Activated T-helper 9 cell treated with anti-CD3 and anti-CD28 coated beads, Interleukin-2, amount 50 U/mL, for 16 hours (primary cell): Measurements from ENCODE around the gene CORO7.
A peak's percentile ranks its signal among the peaks of the same experiment; 100 is the strongest.
"Not testable (repeated sequence)": the region's sequence is repeated elsewhere in the genome, so short reads cannot be mapped to it uniquely, and the experiment has no call there.

Experiments
- DNase-seq: peaks from one replicate; pipeline ENCODE4 v3.0.0-alpha.2; 2020; ENCODE audit warnings: low read depth

The CORO7 gene

DNA sequence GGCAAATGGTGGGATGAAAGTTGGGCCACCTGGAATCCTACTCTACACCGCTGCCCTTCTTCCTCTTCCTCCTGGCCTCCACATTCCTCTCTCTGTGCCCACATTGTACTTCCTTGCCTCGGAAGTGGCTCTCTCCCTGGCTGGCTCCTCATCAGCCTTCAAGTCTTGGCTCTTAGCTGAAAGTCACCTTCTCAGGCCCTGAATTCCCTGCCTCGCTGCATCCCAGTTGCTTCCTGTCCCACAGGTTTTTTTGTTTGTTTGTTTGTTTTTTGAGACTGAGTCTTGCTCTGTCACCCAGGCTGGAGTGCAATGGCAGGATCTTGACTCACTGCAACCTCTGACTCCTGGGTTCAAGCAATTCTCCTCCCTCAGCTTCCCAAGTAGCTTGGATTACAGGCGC is 62.7 kb downstream of the CORO7 start:
- DNase-seq: no peak

GRCh38 chr16:4352843-4353242 is 63.6 kb downstream of the CORO7 start:
- DNase-seq: no peak

- no peak for DNase-seq
Measured at GRCh38 chr16:4351880-4352279, 64.5 kb downstream of the CORO7 start.

DNA sequence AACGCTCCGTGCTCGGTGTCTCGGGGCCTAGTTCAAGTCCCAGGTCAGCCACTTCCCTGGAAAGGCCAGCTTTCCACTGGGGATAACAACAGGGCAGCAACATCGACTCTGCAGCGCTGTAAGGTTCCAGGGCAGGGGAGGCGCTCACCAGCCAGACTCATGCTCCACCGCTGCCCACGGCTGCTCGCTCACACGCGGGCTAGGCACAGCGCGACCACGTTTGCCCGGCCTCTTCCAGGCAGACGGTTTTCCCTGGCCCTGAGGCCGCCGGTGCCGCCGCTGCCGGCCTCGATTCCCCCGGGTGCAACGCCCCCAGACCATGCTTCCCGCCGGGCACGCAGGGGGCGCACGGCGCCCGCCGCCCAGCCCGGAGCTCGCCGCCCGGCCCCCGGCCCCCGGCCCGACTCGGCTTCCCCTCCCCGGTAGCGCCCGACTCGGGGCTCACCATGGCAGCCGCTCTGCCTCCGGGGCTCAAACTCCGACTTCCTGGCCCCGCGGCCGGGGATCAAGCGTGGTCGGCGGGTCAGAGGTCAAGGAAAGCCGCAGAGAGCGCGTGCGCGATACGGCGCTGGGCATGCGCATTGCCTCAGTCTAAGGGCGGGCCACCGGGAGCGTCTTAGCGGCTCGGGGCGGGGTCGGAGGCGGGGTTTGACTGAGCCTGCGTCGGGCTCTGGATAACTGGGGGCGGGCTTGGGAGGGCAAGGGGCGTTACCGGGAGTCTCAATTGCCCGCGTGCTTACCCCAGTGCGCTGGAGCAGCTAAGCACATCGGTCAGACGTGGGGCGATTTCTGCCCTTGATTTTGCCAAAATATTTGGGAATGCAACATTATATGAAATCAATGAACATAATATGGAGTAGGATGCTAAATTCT is 65.4 kb downstream of the CORO7 start, which contains the start of gene PAM16:
Gene PAM16, minus strand, starts transcription at position 535 of the 873 bp plus-strand sequence. Its CDS starts 87 bp downstream, at position 448.
- DNase-seq: peak; percentile 97

DNA sequence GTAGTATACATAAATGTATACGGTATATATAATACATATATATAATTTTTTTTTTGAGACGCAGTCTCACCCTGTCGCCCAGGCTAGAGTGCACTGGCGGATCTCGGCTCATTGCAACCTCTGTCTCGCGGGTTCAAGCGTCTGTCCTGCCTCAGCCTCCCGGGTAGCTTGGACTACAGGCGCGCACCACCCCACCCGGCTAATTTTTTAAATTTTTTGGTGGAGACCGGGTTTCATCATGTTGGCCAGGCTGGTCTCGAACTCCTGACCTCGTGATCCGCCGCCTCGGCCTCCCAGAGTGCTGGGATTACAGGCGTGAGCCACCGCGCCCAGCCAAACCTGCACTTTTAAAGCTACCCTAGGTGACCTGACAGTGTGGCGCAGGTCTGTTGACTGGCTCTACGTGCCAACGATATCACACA is 66.0 kb downstream of the CORO7 start:
- no peak for DNase-seq

GRCh38 chr16:4349332-4349731 is 67.1 kb downstream of the CORO7 start:
- no peak for DNase-seq

- no peak for DNase-seq
Measured at GRCh38 chr16:4347765-4348509, 68.5 kb downstream of the CORO7 start.

GRCh38 chr16:4347010-4347409 is 69.4 kb downstream of the CORO7 start:
- no peak for DNase-seq

- no peak for DNase-seq
Measured at GRCh38 chr16:4345836-4346781, 70.3 kb downstream of the CORO7 start.

DNA sequence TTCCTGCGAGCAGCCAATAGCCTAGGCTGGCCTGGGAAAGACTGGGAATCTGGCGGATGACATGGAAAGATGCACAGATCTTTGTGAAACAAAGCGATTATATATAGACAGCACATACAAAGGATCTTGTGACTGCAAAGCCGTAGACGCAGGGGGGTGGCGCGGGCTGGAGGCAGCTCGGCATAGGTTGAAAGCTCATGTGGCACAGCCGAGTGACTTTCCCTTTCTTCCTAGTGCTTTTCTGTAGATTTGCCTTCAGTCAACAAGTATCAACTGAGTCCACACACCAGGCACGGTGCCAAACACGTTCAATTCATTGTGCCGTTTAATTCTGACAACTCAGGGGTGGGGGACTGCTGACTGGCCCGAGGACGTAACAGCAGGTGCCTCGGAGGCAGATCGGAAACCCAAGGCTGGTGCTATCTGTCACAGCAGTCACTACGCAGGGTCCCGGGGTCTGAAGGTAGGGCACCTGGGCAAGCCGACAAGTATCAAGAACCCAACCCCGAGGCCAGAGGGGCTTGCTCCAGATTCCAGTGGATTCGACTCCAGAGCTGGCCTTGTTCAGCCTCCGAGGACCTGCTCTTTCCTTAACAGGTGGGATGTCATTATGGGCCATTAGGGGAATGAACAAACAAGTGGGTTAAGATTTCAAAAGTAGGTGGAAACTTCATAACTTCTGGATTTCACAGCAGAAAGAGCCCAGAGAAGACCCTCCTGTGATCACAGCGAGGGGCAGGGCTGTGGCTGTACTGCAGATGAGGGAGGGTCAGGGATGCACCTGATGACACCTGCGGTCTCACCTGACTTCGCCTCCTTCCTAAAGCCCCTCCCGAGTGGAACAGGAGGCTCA is 71.2 kb downstream of the CORO7 start:
- DNase-seq: no peak

DNA sequence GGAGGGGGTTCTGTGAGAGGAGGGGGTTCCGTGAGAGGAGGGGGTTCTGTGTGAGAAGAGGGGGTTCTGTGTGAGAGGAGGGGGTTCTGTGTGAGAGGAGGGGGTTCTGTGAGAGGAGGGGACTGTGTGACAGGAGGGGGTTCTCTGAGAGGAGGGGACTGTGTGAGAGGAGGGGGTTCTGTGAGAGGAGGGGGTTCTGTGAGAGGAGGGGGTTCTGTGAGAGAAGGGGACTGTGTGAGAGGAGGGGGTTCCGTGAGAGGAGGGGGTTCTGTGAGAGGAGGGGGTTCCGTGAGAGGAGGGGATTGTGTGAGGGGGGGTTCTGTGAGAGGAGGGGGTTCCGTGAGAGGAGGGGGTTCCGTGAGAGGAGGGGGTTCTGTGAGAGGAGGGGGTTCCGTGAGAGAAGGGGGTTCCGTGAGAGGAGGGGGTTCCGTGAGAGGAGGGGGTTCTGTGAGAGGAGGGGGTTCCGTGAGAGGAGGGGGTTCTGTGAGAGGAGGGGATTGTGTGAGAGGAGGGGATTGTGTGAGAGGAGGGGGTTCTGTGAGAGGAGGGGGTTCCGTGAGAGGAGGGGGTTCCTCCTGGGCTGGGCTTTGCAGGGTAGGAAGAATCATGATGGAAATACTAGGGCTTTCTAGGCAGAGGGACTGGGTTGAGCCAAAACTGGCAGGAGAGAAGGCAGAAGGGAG is 72.0 kb downstream of the CORO7 start:
- DNase-seq: not testable (repeated sequence)

GRCh38 chr16:4342866-4343744 is 73.3 kb downstream of the CORO7 start:
- DNase-seq: no peak

DNA sequence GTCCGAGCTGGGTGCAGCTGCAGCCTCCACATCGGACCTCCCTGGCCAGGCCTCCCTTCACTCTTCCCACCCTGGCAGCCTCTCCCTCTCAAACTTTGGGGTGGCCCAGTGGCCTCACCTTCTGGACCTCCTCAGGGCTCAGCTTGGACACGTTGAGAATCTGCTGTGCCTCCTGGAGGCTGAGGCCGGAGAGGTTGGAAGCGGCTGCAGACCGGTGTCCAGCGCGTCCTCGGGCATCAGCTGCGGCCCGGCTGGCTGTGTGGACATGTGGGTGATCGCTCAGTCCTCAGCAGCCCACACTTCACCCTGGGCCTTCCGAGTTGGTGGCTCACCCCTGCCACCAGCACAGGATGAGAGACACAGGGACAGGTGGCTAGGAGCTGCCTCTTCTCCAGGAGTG is 75.1 kb downstream of the CORO7 start:
- no peak for DNase-seq

GRCh38 chr16:4340443-4340842 is 76.0 kb downstream of the CORO7 start:
- DNase-seq: no peak

GRCh38 chr16:4339909-4340308 is 76.5 kb downstream of the CORO7 start:
- no peak for DNase-seq

DNA sequence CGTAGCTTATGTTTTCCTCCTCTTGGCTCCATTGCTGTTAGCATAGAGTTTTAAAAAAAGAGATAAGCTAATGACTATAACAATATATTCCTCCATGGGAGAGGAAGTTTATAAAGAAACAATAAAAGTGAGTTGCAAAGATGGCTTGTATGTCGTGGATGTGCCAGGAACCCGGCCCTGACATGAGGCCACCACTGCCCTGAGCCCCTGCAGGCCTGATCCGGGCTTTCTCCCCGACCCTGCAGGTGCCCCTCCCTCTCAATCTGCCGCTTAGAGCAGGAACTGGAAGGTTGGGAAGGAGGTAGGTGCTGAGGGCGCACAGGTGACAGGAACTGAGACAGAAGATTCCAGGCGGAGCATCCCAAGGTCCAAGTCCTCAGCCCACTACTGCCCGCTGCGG is 76.9 kb downstream of the CORO7 start:
- no peak for DNase-seq

GRCh38 chr16:4338712-4339299 is 77.6 kb downstream of the CORO7 start:
- no peak for DNase-seq

DNA sequence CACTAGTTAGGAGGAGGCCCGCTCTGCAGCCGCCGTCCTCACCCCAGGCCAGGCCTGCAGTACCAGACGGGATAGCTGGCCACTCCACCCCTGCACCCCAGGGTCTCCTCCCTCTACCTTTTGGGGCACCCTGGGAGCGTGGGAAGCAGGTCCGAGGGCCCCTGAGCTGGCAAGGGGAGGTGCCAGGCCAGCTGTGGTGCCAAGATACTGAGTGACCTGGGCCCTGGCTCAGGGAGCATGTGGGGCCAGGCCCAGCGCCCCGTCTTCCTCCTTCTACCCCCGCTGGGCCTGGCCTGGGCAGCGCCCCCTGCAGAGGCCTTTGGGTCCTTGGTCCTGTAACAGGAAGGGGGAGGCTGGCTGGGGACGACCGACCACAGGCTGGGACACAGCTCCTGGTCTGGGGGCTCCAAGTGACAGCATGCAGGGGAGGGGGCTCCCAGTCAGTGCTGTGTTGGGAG is 78.2 kb downstream of the CORO7 start:
- no peak for DNase-seq

DNA sequence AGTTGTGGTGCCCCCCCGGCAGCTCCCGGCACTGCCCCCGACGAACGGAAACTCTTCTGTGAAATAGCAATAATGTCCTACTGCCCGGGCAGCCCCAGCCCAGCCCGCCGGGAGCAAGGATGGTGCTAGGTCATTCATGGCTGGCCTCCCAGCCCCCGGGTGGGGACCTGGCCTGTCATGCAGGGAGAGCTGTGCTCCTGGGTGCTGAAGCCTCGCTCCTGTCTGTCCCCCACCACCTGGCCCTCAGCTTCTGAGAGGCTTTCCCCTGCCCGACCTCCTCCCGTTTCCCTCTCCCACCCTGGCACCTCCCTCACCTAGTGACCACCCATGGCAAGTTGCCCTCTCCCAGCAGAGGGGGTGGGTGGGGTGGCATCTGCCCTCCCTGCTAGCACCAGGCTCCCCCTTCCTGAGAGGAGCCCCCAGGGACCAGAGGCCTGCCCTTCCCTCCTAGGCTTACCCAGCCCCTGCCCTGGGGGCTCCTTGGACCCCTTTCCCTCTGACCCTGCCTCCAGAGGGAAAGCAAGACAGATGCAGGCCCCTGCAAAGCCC is 78.8 kb downstream of the CORO7 start:
- DNase-seq: no peak
